ENCODE measurements around the gene COMP.

COMP gene

DNA sequence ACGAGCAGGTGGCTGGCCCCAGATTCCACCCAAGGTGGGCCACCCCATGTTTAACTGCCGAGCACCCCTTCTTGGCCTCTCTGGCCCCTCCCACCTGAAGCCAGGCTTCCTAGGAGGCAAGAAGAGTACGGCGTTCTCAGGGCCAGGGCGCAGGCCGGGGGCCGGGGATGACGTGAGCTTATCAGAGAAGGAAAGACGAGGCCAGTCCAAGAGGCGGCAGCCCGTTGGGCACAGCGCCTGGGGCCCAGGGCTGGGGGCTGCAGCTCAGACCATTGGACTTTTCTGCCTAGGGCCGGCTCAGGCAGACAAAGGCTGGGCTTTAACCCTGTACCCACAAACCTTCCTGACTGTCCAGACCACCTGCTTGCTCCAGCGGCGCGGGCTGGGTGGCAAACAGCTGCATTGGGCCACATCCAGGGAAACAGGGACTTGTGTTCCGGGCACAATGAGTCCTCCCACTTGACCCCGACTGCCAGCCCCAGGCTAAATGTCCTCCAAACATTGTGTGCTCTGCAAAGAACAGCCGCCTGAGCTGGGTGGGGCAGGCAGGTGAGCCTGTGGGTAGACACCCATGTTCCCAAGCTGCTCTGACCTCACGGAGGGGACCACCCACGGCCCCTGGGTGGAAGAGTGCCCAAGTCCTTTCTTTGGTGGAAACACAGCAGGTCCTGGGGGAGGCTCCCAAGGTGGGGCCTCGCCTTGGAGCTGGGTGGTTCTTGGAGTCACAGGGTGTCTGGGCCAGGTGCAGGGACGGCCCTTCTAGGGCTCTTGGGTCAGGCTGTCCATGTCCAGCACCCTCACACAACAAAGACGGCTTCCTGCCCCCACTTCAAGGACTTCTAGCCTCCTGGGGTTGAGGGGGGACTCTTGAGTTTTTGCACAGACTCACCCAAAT, 21.9 kb downstream of the COMP start:
- DNase-seq, result no peak

DNA sequence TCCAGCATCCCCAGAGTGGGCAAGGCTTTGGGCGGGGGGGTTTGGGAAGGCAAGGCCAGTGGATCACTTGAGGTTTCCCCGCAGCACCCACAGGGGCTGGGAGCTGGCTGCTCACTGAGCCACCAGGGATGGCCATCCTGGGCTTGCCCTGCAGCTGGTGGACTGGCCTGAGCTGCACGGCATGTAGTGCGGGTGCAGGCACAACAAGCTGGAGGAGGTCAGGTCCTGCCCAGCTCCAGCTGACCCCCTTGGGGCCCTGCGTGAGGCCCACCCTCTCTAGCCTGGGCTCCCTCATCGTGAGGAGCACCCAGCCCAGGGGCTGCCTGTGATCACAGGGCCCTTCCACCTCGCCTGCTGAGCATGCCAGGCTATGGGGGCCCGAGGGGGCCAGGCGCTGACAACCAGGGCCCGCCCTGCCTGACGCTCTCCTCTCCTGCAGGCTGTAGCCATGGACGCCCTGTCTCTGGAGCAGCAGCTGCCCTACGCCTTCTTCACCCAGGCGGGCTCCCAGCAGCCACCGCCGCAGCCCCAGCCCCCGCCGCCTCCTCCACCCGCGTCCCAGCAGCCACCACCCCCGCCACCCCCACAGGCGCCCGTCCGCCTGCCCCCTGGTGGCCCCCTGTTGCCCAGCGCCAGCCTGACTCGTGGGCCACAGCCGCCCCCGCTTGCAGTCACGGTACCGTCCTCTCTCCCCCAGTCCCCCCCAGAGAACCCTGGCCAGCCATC, 22.9 kb downstream of the COMP start:
- no peak for DNase-seq

DNA sequence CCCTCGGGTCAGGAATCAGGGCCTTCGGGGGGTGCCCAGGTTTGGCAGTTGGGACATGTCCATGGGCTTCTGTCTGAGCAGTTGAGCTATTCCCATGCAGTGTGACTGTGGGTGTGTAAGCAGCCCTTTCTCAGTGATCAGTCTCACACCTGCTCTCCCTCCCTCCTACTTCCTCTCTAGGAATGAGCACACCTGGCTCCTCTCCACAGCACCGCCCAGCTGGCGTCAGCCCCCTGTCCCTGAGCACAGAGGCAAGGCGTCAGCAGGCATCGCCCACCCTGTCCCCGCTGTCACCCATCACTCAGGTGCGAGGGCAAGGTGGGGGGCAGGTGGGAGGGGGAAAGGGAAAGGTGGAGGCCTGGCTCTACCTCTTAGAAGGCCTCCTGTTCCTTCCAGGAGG, 25.9 kb downstream of the COMP start:
- DNase-seq, result no peak

DNA sequence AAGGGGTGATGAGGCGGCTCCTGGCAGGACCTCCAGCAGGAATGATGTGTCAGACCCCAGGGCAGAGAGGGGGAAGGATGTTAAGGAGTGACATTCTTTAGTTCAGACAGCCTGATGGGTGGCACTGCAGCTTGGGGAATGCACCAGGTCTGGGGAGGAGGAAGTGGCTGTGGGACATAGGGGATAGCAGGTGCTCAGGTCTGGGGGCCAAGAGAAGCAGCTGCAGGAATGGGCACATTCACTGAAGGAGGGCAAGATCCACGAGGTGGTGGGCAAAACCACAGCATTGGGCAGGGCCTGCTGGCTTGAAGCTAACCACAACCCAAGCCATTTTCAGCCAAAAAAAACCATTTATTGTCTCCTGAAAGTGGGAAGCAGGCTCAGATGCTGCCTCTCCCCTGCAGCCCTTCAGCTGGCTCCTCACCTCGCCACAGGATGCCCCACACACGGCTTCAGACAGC, 26.5 kb downstream of the COMP start:
- no peak for DNase-seq

DNA sequence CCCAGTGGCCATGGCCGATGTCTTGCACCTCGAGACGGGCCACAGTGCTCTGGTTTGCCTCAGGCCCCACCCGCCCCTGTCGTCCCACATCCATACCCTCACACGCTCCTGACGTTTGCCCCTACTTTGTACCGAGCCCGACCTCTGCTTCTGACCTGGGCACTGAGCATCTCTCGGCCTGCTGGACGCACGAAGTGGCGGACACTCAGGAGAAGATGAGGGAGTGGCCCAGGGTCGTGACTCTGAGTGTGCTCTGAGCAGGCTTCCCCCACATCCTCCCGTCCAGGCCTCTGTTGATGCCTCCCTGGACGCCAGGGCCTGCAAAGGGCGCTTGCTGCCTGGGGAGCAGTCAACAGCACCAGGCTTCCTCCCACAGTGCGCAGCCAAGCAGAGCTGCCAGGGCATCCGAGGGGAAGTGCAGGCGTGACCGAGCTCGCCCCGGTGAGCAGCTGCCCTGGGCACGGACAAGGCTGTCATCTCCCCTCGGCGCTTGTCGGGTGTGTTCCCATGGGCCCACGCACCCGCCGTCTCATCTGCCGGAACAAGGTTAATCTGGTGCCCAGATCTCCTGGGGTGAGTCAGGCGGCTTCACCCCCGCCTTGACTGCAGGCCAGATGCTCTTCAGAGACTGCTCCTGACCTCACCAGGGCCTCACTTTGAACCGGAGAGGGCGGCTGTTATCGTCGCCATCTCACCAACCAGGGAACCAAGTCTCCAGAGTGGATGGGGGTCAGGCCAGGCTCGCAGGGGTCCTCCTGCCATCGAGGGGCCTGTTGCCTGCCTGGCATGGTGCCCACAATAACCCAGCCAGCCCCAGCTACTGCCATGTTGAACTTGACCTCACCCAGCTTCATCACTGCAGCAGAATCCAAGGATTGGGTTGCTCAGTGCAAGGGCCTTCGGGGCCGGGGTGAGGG, 27.2 kb downstream of the COMP start:
- no peak for DNase-seq

DNA sequence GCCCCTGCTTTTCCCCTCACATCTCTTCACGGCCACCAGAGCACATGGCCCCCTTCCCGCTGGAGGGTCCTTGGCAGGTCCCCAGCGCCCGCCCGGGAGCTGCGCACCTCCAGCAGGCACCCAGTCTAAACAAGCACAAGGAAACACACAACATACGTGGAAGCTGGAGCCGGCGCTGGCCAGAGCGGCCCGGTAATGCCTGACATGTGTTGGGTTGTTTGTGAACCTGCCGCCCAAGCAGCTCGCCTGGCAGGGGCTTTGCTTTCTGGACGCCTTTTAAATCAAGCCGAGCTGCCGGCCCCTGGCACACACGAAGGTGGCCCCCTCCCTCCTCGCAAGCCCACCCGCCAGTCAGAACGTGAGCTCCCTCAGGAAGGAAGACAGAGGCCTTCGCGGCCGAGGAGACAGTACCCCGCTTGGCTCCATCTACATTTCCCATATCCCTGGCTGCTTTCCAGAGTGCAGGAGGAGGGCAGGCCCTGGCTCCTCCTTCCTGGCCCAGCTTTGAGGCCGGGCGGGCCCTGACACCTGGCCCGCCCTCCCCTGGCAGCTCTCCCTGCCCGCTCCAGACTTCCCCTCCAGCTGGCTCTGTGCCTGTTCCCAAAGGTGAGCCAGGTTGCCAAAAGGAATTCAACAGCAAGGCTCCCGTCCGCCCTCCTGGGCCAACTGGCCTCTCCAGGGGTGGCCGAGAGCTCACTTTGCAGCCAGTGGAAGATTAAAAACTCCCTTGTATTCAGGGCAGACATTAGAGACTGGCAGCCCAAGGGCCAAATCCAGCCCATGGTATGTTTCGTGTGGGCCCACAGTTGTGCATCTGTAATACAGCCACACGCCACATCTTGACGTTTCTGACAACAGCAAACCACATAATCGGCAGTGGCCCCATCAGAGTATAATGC, 28.7 kb downstream of the COMP start:
- DNase-seq, result no peak

DNA sequence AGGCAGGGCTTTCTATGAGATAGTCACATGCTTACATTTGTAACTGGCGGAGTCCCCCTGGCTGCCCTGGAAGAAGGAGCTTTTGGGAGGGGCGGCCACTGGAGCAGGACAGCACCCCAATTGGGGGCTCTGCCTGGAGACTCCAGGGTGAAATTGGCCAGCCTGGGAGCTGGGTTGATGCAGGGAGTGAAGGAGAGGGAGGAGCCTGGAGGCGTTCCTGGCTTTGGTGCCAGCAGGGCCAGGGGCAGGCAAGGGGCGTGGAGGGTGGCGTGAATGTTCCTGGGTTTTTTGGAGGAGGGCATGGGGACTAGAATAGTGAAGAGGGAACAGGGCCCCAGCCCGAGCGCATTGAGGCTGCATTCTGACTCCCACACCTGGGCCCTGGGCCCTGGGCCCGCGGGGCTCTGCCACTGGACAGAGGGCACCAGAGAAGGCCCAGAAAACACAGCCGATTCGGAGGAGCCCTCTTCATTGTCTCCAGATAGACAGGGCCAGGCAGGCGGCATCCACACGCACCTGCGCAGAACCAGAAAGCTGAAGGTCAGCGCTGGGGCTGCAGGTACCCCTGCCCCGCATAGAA, 29.5 kb downstream of the COMP start:
- DNase-seq, result no peak

DNA sequence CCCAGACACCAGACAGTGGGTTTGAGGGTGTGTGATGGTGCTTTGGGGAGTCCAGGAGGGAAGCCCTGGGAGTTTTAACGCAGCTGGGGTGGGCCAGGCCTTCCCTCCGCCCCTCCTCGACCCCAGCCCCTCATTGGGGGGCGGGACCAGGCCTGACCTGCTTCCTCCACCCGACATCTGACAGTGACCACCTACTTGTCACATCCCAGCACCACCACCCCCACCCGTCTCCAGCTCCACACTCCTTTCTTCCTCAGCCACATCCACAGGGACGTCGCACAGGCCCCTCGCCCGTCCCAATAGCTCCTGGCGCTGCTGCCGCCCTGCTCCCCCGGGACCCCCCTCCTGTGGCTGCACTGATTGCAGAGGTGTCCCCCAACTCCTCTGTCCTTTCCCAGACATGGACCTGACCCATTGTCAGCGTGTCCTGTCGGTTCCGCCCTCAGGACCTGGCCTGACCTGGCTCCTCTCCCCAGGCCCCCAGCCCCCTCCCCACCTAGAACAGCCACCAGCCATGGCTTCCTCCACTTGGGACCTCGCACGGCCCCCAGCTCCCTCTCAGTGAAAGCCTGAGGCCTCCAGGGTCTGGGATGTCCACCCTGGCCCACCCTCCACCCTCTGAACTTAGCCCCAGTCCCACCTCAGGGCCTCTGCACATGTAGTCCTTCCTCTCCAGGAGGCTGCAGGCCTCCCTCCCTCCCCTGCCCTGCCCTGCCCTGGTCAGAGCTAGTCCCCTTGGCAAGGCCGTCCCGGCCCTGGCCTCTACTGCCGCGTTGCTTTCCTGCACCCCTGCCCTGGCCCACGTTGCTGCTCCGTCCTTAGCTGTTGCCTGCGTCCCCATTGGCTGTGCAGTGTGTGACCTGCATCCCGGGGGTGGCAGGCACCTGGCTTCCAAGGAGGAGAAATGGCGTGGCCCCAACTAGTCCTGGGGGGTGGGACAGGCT, 30.4 kb downstream of the COMP start:
- no peak for DNase-seq

DNA sequence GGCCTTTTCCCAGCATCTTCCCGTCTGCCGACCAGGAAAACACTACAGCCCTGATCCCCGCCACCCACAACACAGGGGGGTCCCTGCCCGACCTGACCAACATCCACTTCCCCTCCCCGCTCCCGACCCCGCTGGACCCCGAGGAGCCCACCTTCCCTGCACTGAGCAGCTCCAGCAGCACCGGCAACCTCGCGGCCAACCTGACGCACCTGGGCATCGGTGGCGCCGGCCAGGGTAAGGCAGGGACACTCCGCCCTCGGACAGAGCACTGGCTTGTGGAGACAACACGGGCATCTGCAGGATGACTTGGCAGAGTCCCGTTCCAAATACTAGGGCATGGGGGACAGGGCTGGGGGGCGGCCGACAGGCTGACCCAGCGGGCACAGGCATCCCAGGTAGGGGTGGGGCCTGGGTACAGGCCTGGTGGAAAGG, 31.1 kb downstream of the COMP start:
- no peak for DNase-seq

DNA sequence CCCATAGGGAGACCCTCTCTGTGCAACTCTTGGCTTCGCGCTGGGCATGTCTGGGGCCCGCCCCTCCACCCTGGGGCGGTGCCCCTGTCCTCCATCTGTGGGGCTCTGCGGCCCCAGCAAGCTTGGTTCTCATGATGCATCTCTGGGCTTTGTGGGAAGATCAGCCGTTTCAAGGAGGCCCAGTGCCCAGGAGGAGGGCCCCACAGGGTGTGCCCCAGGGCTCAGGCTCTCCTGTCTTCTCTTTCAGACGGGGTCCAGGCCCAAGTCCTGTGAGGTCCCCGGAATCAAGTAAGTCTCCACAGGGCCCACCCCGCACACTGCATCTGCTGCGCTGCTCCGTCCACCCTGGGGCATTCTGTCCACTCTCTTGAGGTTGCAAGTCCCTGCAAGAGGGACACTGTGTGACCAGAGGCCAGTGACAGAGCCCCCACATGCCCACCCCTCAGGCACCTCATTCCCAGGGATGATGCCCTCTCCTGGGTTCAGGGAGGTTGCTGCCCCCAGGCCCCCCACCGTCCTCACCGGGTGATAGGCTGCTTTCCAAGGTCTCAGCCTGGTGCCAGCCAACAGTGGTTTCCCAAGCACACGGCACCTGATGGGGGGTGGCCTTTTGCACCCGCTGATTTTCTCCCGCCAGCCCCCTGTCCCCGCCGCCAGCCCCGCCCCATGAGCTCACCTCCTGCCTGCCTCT, 31.7 kb downstream of the COMP start:
- DNase-seq, result no peak

DNA sequence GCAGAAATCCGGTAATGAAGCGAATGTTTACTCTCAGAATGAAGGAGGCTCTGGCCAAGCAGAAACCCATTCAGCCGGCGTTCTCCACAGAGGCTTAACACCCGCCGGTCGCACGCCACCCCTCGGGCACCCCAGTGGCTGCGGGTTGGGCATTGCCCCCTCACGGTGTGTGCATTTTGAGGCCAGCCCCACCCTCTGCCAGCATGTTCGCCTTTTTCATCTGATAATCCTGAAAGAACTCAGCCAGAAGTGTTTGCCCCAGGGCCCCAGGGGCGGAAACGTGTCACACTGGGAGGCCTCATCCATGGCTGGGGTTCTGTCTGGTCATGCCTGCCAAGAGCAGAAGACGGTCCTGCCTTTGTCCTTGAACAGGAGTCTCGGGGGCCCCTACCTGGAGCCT, 34.2 kb downstream of the COMP start:
- no peak for DNase-seq

DNA sequence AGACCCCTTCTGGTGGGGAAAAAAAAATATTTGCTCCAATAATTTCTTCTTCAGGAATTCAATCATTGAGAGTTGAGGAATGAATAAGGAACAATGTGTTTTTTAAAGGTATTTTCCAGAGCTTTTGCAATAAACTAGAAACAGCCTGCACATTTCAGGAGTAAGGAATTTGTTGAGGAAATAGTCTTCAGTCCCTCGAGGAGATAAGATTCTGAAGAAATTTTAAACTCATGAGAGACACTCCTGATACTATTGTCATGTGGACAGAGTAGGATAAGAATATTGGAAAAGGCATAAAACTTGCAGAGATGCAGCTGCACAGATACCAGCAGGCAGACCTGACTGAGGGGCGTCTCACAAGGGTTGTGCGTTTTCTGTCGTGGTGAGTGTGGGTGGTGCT, 36.6 kb downstream of the COMP start:
- DNase-seq, result no peak

DNA sequence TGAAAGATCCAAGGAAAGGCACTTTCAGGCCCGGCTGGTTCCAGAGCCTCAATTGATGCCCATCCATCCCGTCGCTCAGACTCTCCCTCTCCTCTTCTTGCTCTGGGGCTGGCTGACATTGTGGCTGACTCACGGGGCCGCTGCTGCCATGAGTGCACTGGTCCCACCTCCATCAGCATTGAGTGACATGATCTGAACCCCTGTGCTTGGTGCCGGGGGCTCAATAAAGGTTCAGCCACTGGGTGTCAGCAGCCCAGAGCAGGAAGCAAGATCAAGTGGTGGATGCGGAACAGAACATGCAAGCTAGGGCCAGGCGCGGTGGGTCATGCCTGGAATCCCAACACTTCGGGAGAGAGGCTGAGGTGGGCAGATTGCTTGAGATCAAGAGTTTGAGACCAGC, 39.5 kb downstream of the COMP start:
- DNase-seq, result no peak

DNA sequence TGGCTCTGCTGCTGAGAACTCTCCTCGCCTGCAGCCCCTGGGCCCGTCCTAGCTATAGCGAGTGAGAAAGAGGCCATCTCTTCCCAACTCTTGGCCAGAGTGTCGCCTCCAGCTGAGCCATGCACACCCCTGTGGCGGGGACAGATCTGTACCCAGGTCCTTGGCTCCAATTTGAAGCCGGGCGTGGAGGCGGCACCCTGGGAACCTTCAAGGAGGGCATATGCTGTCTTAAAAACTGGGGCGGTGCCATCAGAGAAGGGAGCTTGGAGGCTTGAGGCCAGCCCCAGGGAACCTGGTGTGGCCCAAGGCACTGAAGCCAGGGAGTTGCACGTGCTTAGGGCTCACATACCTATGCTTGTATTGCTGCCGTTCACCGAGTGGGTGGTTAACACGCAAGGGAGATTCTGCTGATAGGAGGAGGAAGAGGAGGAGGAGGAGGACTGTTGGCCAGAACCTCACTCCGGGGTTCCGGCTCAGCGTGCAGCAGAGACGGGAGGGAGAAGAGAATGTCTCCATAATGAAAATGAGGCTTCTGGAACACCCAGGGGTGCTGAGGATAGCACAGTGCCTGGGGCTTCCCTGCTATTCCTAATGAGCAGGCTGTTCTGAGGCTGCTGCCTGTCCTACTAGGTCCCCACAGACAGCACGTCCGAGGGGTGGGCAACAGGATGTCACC, 40.7 kb downstream of the COMP start:
- DNase-seq, result no peak

DNA sequence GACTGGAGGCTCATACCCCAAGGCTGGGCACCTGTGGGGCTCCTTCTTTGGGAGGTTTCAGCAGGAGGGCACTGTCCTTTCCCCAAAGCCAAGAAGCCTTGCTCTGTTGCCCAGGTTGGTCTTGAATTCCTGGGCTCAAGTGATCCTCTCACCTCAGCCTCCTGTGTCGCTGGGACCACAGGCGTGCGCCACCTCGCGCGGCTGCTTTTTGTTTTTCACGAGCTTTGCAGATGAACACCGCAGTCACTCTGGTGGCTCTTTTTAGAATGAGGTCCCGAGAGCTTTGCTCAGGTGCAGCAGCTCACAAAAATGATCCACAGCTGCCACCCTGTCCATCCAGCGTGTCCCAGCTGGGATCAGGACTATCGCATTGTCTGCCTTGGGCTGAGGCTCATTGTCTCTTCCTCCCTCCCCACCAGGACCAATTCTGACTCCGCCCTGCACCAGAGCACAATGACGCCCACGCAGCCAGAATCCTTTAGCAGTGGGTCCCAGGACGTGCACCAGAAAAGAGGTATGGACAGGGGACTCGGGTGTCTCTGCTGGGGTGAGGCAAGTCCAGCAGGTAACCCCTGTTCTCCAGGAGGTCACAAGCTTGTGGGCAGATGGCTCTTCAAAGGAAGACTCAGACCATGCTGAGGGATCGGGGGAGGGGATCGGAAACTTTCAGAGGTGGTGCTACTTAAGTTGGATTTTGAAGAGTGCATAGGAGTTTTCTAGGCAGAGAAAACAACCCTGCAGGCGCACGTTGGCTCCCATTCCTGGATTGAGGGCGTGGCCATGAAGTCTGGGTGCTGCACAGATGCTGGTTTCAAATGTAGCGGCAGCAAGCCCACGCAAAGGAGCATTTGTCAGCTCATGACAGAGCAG, 41.5 kb downstream of the COMP start:
- no peak for DNase-seq

DNA sequence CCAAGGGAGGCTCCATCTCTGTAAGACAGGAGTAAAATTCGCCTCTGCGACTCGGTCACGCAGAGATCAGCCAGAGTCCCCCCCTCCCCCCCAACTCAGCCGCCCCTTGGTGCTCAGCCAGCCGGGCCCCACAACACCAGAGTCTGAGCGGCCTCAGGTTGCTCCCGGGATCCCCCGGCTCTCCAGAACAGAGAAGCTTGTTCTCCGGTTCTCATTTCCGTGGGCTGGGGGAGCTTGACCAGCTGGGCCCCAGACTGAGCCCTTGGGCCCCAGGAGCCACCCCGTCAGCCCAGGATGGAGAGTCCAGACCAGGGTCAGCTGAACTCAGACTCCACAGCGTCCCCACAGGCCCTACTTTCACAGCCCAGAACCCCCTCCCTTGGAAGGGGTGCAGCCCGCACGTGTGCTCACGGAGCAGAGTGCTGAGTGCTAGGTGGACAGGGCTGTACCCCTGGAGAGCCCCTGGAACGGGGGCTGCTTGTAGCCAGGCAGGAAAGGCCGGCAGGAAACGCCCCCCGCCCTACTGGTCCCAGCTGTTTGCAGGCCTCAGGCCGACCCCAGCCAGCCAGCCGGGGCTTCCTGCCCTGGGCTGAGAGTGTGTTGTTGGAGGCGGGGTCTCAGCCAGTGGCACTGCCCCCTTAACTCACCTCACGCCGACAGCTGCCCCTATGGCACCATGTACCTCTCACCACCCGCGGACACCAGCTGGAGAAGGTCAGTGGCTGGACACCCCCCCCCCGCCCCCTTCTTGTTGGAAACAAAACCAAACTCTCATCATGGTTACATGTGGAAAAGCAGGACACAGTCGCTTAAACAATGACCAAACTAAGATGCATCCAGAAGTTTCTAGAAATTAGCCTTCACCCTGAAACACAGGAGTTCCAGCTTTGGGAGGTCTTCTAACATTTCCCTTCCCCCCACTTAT, 44.4 kb downstream of the COMP start:
- DNase-seq, result no peak

DNA sequence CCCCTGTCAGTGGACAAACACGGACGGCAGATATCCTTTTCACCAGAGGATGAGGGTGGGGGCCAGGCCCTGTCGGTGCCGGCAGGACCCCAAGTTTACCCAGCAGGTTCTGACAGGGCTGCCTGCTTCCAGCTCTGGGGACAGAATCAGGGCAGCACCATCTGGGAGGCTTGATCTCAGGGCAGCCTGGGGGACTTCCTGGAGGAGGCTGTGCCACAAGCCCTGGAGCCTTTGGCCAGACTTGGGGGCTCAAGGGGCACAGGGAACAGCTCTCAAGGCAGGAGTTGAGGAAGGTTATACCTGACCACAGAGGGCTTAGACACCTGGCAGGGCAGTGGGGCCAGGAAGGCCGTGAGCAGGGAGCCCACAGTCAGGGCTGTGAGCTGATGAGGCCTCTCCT, 45.2 kb downstream of the COMP start:
- DNase-seq, result no peak

Data from NCI-H2227 treated with DMSO at 0.1 percent for 48 hours (cell line).